ENCODE results near the gene LCE1F. TPM values are rescaled to one million over a fixed set of nuclear protein-coding genes. Genes with fewer than 3 reads are reported as not detected.

LCE1F gene, protein sequence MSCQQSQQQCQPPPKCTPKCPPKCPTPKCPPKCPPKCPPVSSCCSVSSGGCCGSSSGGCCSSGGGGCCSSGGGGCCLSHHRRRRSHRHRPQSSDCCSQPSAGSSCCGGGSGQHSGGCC
- polyA plus RNA-seq (2013, experiment 1 of 2): not detected
- not detected for polyA plus RNA-seq (2013, experiment 2 of 2)

DNA sequence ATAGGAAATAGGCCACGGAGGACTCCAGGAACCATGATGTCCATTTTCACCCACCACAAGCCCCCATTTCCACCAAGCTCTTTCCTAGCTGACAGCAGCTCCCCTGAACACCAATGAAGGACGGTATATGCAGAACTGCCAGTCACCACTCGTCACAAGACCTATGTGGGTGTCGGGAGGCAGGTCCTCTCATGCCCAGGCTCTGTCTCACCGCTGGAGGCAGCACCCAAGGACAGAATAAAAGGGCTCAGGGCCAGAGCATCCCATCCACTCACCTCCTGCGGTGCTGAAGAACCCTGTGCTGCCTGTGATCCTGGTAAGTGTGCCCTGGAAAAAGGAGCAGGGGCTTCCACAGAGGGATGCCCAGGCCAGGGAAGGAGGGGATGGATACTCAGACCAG, at the start of gene LCE1F:
Gene LCE1F (plus strand): TSS at position 266 of the 400 bp plus-strand sequence. CDS start 1,232 bp downstream, outside the sequence.
- Histone ChIP-seq H4K5ac (ENCODE audit: low read length) (no peak within 1 kb of the TSS), H3K79me2 (ENCODE audit: control insufficient read depth, insufficient read depth, low read length) (no peaks in the 10 kb centered on the region), H3K4me2 (ENCODE audit: low read length) (no peak within 1 kb of the TSS), H2BK5ac (ENCODE audit: low read length) (no peak within 1 kb of the TSS), H3K9ac (ENCODE audit: low read length) (no peak within 1 kb of the TSS), H3K4ac (ENCODE audit: low read depth, low read length) (no peak within 1 kb of the TSS), H3K79me1 (ENCODE audit: low read length) (no peaks in the 10 kb centered on the region), H4K8ac (ENCODE audit: low read depth, low read length) (no peak within 1 kb of the TSS), H3K27me3 (ENCODE audit: insufficient read depth, low read length, poor library complexity) (no peaks in the 10 kb centered on the region), H3K27ac (ENCODE audit: low read depth, low read length) (no peak within 1 kb of the TSS), H2AK5ac (ENCODE audit: low read length) (no peak within 1 kb of the TSS), H3K36me3 (ENCODE audit: control insufficient read depth, insufficient read depth, low read length) (no peaks in the 10 kb centered on the region), H3K18ac (ENCODE audit: low read length) (no peak within 1 kb of the TSS), H2BK120ac (ENCODE audit: low read depth, low read length) (no peak within 1 kb of the TSS), H3K56ac (ENCODE audit: low read length) (no peak within 1 kb of the TSS), H3K4me1 (ENCODE audit: control insufficient read depth, low read depth, low read length) (no peaks in the 10 kb centered on the region), H2BK15ac (replicated peaks; ENCODE audit: low read depth) (no peak within 1 kb of the TSS), H3K4me3 (ENCODE audit: low read length) (no peak within 1 kb of the TSS), H3K23ac (ENCODE audit: low read length) (no peak within 1 kb of the TSS)
- no peak for DNase-seq
- WGBS (ENCODE audit: extremely low coverage, insufficient coverage, low lambda C conversion rate): no CpG with 5 or more reads among the region's 6 CpGs

DNA sequence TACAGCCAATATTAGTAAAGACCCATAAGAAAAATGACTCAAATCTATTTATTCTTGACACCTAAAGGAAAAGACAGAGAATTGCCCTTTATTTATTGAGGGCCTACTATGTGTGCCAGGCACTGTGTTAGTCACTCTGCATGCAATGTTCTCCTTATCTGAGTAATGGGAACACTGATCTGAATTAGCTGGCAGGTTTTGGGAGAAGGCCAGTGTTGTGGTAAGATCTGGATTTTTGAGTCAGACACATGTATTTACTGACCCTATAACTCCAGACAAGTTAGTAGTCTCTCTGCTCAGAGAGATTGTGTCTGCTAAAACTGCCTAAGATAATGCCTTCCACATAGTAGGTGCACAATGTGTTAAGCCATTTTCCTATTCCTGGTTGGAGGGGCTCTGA, 49.7 kb upstream of the LCE1F start:
- H3K4me2 ChIP-seq (ENCODE audit: low read length): no peak overlapping the region
- no peaks in the 10 kb centered on the region for H3K79me1 ChIP-seq (ENCODE audit: low read length)
- H3K56ac ChIP-seq (ENCODE audit: low read length): no peak overlapping the region
- no peak overlapping the region for H3K23ac ChIP-seq (ENCODE audit: low read length)
- no peaks in the 10 kb centered on the region for H3K36me3 ChIP-seq (ENCODE audit: control insufficient read depth, insufficient read depth, low read length)
- H3K4me1 ChIP-seq (ENCODE audit: control insufficient read depth, low read depth, low read length): no peaks in the 10 kb centered on the region
- no peak for DNase-seq
- H3K9ac ChIP-seq (ENCODE audit: low read length): no peak overlapping the region
- H2AK5ac ChIP-seq (ENCODE audit: low read length): no peak overlapping the region
- H3K27ac ChIP-seq (ENCODE audit: low read depth, low read length): no peak overlapping the region
- no peak overlapping the region for H4K8ac ChIP-seq (ENCODE audit: low read depth, low read length)
- no peaks in the 10 kb centered on the region for H3K79me2 ChIP-seq (ENCODE audit: control insufficient read depth, insufficient read depth, low read length)
- no peak overlapping the region for H2BK15ac ChIP-seq (replicated peaks; ENCODE audit: low read depth)
- no peak overlapping the region for H3K18ac ChIP-seq (ENCODE audit: low read length)
- no peaks in the 10 kb centered on the region for H3K27me3 ChIP-seq (ENCODE audit: insufficient read depth, low read length, poor library complexity)
- no peak overlapping the region for H3K4ac ChIP-seq (ENCODE audit: low read depth, low read length)
- H2BK120ac ChIP-seq (ENCODE audit: low read depth, low read length): no peak overlapping the region
- no peak overlapping the region for H4K5ac ChIP-seq (ENCODE audit: low read length)
- no peak overlapping the region for H3K4me3 ChIP-seq (ENCODE audit: low read length)
- H2BK5ac ChIP-seq (ENCODE audit: low read length): no peak overlapping the region

DNA sequence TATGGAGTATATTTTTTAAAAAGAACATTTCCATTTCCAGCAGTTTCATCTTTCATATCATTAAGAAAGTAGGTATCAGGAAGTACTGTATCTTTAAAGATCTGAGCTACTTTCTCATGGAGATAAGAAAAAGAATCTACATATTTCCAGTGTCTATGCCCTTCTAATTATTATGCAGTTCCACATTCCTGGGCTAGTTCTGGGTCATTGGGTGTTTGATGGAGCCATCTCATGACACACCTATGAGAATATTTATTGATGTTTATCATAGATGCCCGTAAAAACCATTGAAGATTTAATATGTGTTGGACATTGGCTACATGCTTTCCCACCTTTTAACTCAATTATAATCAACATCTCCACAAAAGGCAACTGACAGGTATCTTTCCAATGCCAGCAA, 46.0 kb upstream of the LCE1F start:
- no peaks in the 10 kb centered on the region for H3K4me1 ChIP-seq (ENCODE audit: control insufficient read depth, low read depth, low read length)
- no peak overlapping the region for H3K23ac ChIP-seq (ENCODE audit: low read length)
- H3K4me2 ChIP-seq (ENCODE audit: low read length): no peak overlapping the region
- H2BK120ac ChIP-seq (ENCODE audit: low read depth, low read length): no peak overlapping the region
- no peak overlapping the region for H2BK15ac ChIP-seq (replicated peaks; ENCODE audit: low read depth)
- H3K79me1 ChIP-seq (ENCODE audit: low read length): no peaks in the 10 kb centered on the region
- no peaks in the 10 kb centered on the region for H3K79me2 ChIP-seq (ENCODE audit: control insufficient read depth, insufficient read depth, low read length)
- no peak overlapping the region for H3K4ac ChIP-seq (ENCODE audit: low read depth, low read length)
- H2BK5ac ChIP-seq (ENCODE audit: low read length): no peak overlapping the region
- H3K9ac ChIP-seq (ENCODE audit: low read length): no peak overlapping the region
- WGBS (ENCODE audit: extremely low coverage, insufficient coverage, low lambda C conversion rate): no CpG with 5 or more reads among the region's 1 CpG
- H2AK5ac ChIP-seq (ENCODE audit: low read length): no peak overlapping the region
- no peaks in the 10 kb centered on the region for H3K36me3 ChIP-seq (ENCODE audit: control insufficient read depth, insufficient read depth, low read length)
- H4K5ac ChIP-seq (ENCODE audit: low read length): no peak overlapping the region
- H3K56ac ChIP-seq (ENCODE audit: low read length): no peak overlapping the region
- H3K27me3 ChIP-seq (ENCODE audit: insufficient read depth, low read length, poor library complexity): no peaks in the 10 kb centered on the region
- no peak overlapping the region for H3K4me3 ChIP-seq (ENCODE audit: low read length)
- no peak overlapping the region for H3K18ac ChIP-seq (ENCODE audit: low read length)
- no peak for DNase-seq
- no peak overlapping the region for H3K27ac ChIP-seq (ENCODE audit: low read depth, low read length)
- H4K8ac ChIP-seq (ENCODE audit: low read depth, low read length): no peak overlapping the region

DNA sequence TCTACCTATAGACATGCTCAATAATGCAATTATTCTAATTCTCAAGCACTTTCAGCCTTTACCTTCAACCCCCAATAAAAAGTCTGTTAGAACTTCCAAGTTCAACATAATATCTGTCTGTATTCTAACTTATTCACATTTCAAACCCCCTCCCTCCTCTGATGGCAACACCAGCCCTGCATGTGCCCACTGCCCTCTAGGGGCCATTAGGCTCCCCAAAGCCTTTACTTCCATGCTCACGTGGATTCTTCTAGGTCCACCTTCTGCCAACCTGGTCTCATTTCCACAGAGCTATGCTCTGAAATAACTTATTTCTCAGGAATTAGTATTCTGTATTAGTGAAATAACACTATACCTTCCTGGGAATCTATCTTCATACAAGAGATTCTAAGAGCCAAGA, 39.3 kb upstream of the LCE1F start:
- H3K9ac ChIP-seq (ENCODE audit: low read length): no peak overlapping the region
- no CpG with 5 or more reads among the region's 1 CpG for WGBS (ENCODE audit: extremely low coverage, insufficient coverage, low lambda C conversion rate)

DNA sequence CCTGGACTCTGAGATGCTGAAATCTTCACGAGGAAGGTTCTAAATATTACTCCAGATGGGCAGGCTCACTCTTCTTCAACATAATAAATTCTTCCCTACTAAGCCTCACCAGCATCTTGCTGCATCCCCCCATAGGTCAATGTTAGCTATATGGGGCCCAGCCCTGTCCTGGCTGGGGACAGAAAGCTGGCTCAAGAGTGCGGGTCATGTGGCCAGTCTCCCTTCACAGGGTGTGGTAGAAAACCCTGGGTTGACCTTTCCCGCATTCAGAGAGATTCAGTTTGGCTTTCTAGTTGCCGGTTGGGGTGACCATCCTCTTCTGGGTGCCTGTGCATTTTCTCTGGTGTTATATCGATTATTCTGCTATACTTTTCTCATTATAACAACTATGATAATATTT, 36.9 kb upstream of the LCE1F start:
- H2BK15ac ChIP-seq (replicated peaks; ENCODE audit: low read depth): no peak overlapping the region
- no peak overlapping the region for H3K4me2 ChIP-seq (ENCODE audit: low read length)
- H3K27ac ChIP-seq (ENCODE audit: low read depth, low read length): no peak overlapping the region
- H3K18ac ChIP-seq (ENCODE audit: low read length): no peak overlapping the region
- no peak overlapping the region for H3K23ac ChIP-seq (ENCODE audit: low read length)
- no peak overlapping the region for H2BK5ac ChIP-seq (ENCODE audit: low read length)
- no peak overlapping the region for H2AK5ac ChIP-seq (ENCODE audit: low read length)
- no peak overlapping the region for H2BK120ac ChIP-seq (ENCODE audit: low read depth, low read length)
- H3K27me3 ChIP-seq (ENCODE audit: insufficient read depth, low read length, poor library complexity): no peaks in the 10 kb centered on the region
- H3K36me3 ChIP-seq (ENCODE audit: control insufficient read depth, insufficient read depth, low read length): no peaks in the 10 kb centered on the region
- no peak overlapping the region for H4K5ac ChIP-seq (ENCODE audit: low read length)
- no CpG with 5 or more reads among the region's 5 CpGs for WGBS (ENCODE audit: extremely low coverage, insufficient coverage, low lambda C conversion rate)
- no peak overlapping the region for H4K8ac ChIP-seq (ENCODE audit: low read depth, low read length)
- no peak overlapping the region for H3K9ac ChIP-seq (ENCODE audit: low read length)
- no peaks in the 10 kb centered on the region for H3K79me1 ChIP-seq (ENCODE audit: low read length)
- no peak overlapping the region for H3K56ac ChIP-seq (ENCODE audit: low read length)
- no peaks in the 10 kb centered on the region for H3K4me1 ChIP-seq (ENCODE audit: control insufficient read depth, low read depth, low read length)
- no peak for DNase-seq
- no peak overlapping the region for H3K4ac ChIP-seq (ENCODE audit: low read depth, low read length)
- H3K4me3 ChIP-seq (ENCODE audit: low read length): no peak overlapping the region
- no peaks in the 10 kb centered on the region for H3K79me2 ChIP-seq (ENCODE audit: control insufficient read depth, insufficient read depth, low read length)

More for the DNA sequence above, 39.3 kb upstream of the LCE1F start:
- no peaks in the 10 kb centered on the region for H3K79me1 ChIP-seq (ENCODE audit: low read length)
- H3K4me2 ChIP-seq (ENCODE audit: low read length): no peak overlapping the region
- no peak overlapping the region for H3K23ac ChIP-seq (ENCODE audit: low read length)
- no peak overlapping the region for H3K4me3 ChIP-seq (ENCODE audit: low read length)
- no peak overlapping the region for H4K8ac ChIP-seq (ENCODE audit: low read depth, low read length)
- no peak overlapping the region for H4K5ac ChIP-seq (ENCODE audit: low read length)
- peak; percentile 1 for DNase-seq
- H3K79me2 ChIP-seq (ENCODE audit: control insufficient read depth, insufficient read depth, low read length): no peaks in the 10 kb centered on the region
- no peaks in the 10 kb centered on the region for H3K36me3 ChIP-seq (ENCODE audit: control insufficient read depth, insufficient read depth, low read length)
- H2AK5ac ChIP-seq (ENCODE audit: low read length): no peak overlapping the region
- H3K18ac ChIP-seq (ENCODE audit: low read length): no peak overlapping the region
- H2BK5ac ChIP-seq (ENCODE audit: low read length): no peak overlapping the region
- no peaks in the 10 kb centered on the region for H3K27me3 ChIP-seq (ENCODE audit: insufficient read depth, low read length, poor library complexity)
- H3K4me1 ChIP-seq (ENCODE audit: control insufficient read depth, low read depth, low read length): no peaks in the 10 kb centered on the region
- H3K27ac ChIP-seq (ENCODE audit: low read depth, low read length): no peak overlapping the region
- no peak overlapping the region for H3K56ac ChIP-seq (ENCODE audit: low read length)
- no peak overlapping the region for H2BK120ac ChIP-seq (ENCODE audit: low read depth, low read length)
- H3K4ac ChIP-seq (ENCODE audit: low read depth, low read length): no peak overlapping the region
- H2BK15ac ChIP-seq (replicated peaks; ENCODE audit: low read depth): no peak overlapping the region

DNA sequence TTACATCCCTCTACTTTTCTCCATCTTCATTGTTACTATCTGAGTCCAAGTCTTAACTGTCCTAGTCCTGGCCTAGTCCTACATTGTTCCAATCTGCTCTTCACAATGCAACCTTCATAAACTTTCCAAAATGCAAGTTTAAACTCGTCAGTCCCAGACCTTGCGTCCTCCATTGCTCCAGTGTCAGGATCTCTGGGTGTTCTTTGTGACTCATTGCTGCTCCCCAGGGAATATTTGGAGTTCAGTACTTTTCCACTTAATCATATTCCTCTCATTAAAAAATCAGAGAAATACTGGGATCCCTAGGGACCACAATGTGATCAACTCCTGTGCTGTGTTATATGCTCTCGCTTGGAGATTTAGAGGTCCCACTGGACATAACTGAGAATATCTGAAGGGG, 35.1 kb upstream of the LCE1F start:
- no peak overlapping the region for H3K18ac ChIP-seq (ENCODE audit: low read length)
- no peak overlapping the region for H2BK5ac ChIP-seq (ENCODE audit: low read length)
- H4K8ac ChIP-seq (ENCODE audit: low read depth, low read length): no peak overlapping the region
- no peak for DNase-seq
- H2BK120ac ChIP-seq (ENCODE audit: low read depth, low read length): no peak overlapping the region
- no peak overlapping the region for H3K4ac ChIP-seq (ENCODE audit: low read depth, low read length)
- no peaks in the 10 kb centered on the region for H3K79me2 ChIP-seq (ENCODE audit: control insufficient read depth, insufficient read depth, low read length)
- H3K9ac ChIP-seq (ENCODE audit: low read length): no peak overlapping the region
- no peak overlapping the region for H3K4me3 ChIP-seq (ENCODE audit: low read length)
- no peak overlapping the region for H4K5ac ChIP-seq (ENCODE audit: low read length)
- H2AK5ac ChIP-seq (ENCODE audit: low read length): no peak overlapping the region
- no peak overlapping the region for H2BK15ac ChIP-seq (replicated peaks; ENCODE audit: low read depth)
- H3K79me1 ChIP-seq (ENCODE audit: low read length): no peaks in the 10 kb centered on the region
- H3K23ac ChIP-seq (ENCODE audit: low read length): no peak overlapping the region
- H3K4me1 ChIP-seq (ENCODE audit: control insufficient read depth, low read depth, low read length): no peaks in the 10 kb centered on the region
- no peaks in the 10 kb centered on the region for H3K27me3 ChIP-seq (ENCODE audit: insufficient read depth, low read length, poor library complexity)
- WGBS (ENCODE audit: extremely low coverage, insufficient coverage, low lambda C conversion rate): no CpG with 5 or more reads among the region's 3 CpGs
- no peaks in the 10 kb centered on the region for H3K36me3 ChIP-seq (ENCODE audit: control insufficient read depth, insufficient read depth, low read length)
- H3K56ac ChIP-seq (ENCODE audit: low read length): no peak overlapping the region
- H3K27ac ChIP-seq (ENCODE audit: low read depth, low read length): no peak overlapping the region
- H3K4me2 ChIP-seq (ENCODE audit: low read length): no peak overlapping the region

Data from mesendoderm (in vitro differentiated cells).